CD14-positive monocyte (primary cell): ENCODE results near the gene DNAI1. TPM values are rescaled to one million over a fixed set of nuclear protein-coding genes. Genes with fewer than 3 reads are reported as not detected.

ENCODE experiments used
- DNase-seq, 3 donors: peaks; one replicate each; pipeline ENCODE4 v3.0.0-alpha.2; 2011 to 2022
- H2AFZ ChIP-seq: 2 replicates; pipeline ENCODE4 v1.6.0; 2012; ENCODE audit warnings: mild to moderate bottlenecking, low read depth, low read length, inconsistent platforms; ENCODE audit not compliant: insufficient read depth, poor library complexity, severe bottlenecking
- H3K27ac ChIP-seq, 2 donors: 1 replicate in 1 of 2; 2 replicates in 1 of 2; pipeline ENCODE4 v1.5.1; 2012 to 2013; ENCODE audit warnings: low read length in 2 of 2, control low read depth in 1 of 2, inconsistent platforms in 1 of 2, low read depth in 1 of 2, mild to moderate bottlenecking in 1 of 2
- H3K27me3 ChIP-seq, 2 donors: one replicate each; pipeline versions ENCODE4 v1.6.0 to v1.6.1; 2011 to 2013; ENCODE audit warnings: low read length in 2 of 2; ENCODE audit not compliant: control insufficient read depth in 2 of 2, insufficient read depth in 2 of 2
- H3K36me3 ChIP-seq, 2 donors: replicated peaks in 1 of 2; 1 replicate in 1 of 2; 2 replicates in 1 of 2; pipeline versions ENCODE4 v1.5.1 to v1.6.1; 2012 to 2013; ENCODE audit warnings: low read length in 2 of 2, control low read depth in 1 of 2, inconsistent platforms in 1 of 2, mild to moderate bottlenecking in 1 of 2; ENCODE audit not compliant: insufficient read depth in 2 of 2, control insufficient read depth in 1 of 2
- H3K4me1 ChIP-seq, 2 donors: 1 replicate in 1 of 2; 2 replicates in 1 of 2; pipeline versions ENCODE4 v1.5.1 to v1.6.1; 2012 to 2013; ENCODE audit warnings: low read length in 2 of 2, control low read depth in 1 of 2, inconsistent platforms in 1 of 2, mild to moderate bottlenecking in 1 of 2, moderate library complexity in 1 of 2; ENCODE audit not compliant: insufficient read depth in 2 of 2, control insufficient read depth in 1 of 2
- H3K4me2 ChIP-seq: replicated peaks from 2 replicates; pipeline ENCODE3; 2012; ENCODE audit warnings: low read length, moderate library complexity, mild to moderate bottlenecking; ENCODE audit not compliant: poor library complexity, severe bottlenecking; ENCODE audit errors: extremely low read depth
- H3K4me3 ChIP-seq, 3 experiments: fragments of 200-600 bp in 1 of 3; sonication (generic) in 1 of 3; replicated peaks in 1 of 3; 1 replicate in 2 of 3; 2 replicates in 1 of 3; pipeline ENCODE4 v1.5.1; 2011 to 2013; ENCODE audit warnings: low read length in 3 of 3, mild to moderate bottlenecking in 3 of 3, control low read depth in 2 of 3, low read depth in 2 of 3, inconsistent platforms in 1 of 3, moderate library complexity in 1 of 3
- H3K79me2 ChIP-seq: 2 replicates; pipeline ENCODE4 v1.6.0; 2012; ENCODE audit warnings: mild to moderate bottlenecking, control low read depth, inconsistent platforms, low read length, moderate library complexity; ENCODE audit not compliant: insufficient read depth
- H3K9ac ChIP-seq: 2 replicates; pipeline ENCODE4 v1.6.0; 2017; ENCODE audit warnings: low read length, mild to moderate bottlenecking; ENCODE audit not compliant: insufficient read depth, poor library complexity, severe bottlenecking
- H3K9me3 ChIP-seq, 2 donors: replicated peaks in 1 of 2; 1 replicate in 1 of 2; 2 replicates in 1 of 2; pipeline versions ENCODE4 v1.5.1 to v1.6.1; 2012 to 2013; ENCODE audit warnings: low read length in 2 of 2, control low read depth in 1 of 2; ENCODE audit not compliant: control insufficient read depth in 1 of 2, insufficient read depth in 1 of 2
- H4K20me1 ChIP-seq: 2 replicates; pipeline ENCODE4 v1.6.0; 2012; ENCODE audit warnings: mild to moderate bottlenecking, low read length, control low read depth, moderate library complexity; ENCODE audit not compliant: insufficient read depth
- H3K27ac Mint-ChIP-seq, 7 donors: one replicate each; pipeline ENCODE4 v1.8.0; 2020; ENCODE audit warnings: mild to moderate bottlenecking in 7 of 7, mixed read lengths in 7 of 7, moderate library complexity in 6 of 7, inconsistent platforms in 2 of 7
- H3K27me3 Mint-ChIP-seq, 3 donors: one replicate each; pipeline ENCODE4 v1.8.0; 2021 to 2022; ENCODE audit warnings: low read depth in 3 of 3, mild to moderate bottlenecking in 3 of 3, mixed read lengths in 3 of 3, moderate library complexity in 3 of 3, inconsistent platforms in 1 of 3
- H3K36me3 Mint-ChIP-seq, 2 donors: one replicate each; pipeline ENCODE4 v1.8.0; 2020; ENCODE audit warnings: mixed read lengths in 2 of 2, inconsistent platforms in 1 of 2, mild to moderate bottlenecking in 1 of 2
- H3K4me1 Mint-ChIP-seq: one replicate; pipeline ENCODE4 v1.8.0; 2020; ENCODE audit warnings: mild to moderate bottlenecking, mixed read lengths
- H3K4me3 Mint-ChIP-seq, 2 donors: one replicate each; pipeline ENCODE4 v1.8.0; 2020; ENCODE audit warnings: mild to moderate bottlenecking in 2 of 2, mixed read lengths in 2 of 2, moderate library complexity in 1 of 2
- H3K9me3 Mint-ChIP-seq, 7 donors: one replicate each; pipeline ENCODE4 v1.8.0; 2020 to 2022; ENCODE audit warnings: mixed read lengths in 7 of 7, mild to moderate bottlenecking in 6 of 7, moderate library complexity in 6 of 7, inconsistent platforms in 2 of 7
- CTCF ChIP-seq: fragments of 200-600 bp; IDR thresholded peaks from one replicate; pipeline ENCODE4 v1.8.0; 2022; ENCODE audit warnings: antibody characterized with exemption, mild to moderate bottlenecking
- WGBS: methylation state at CpG from one replicate; pipeline ENCODE4 v1.1.5; 2013; ENCODE audit warnings: missing lambda C conversion rate; ENCODE audit not compliant: insufficient coverage; 5-methylcytosine and 5-hydroxymethylcytosine counted together
- intact Hi-C, 2 donors: fragments of 100-400 bp; cut with micrococcal nuclease; formaldehyde crosslinking; loops; one replicate each; pipeline versions ENCODE4 v1.15.0 to v1.15.1; 2023
- polyA plus RNA-seq, 3 donors: library from polyadenylated mRNA; depleted of rRNA in 1 of 3; unstranded in 2 of 3; stranded (reverse) in 1 of 3; fragments of 300-500 nt in 2 of 3; fragments of >200 nt in 1 of 3; fragmentation: Illumina TruSeq in 2 of 3; gene quantifications; 1 replicate in 2 of 3; 2 replicates in 1 of 3; pipeline ENCODE4 v1.2.3, GENCODE V29; 2012 to 2021

The DNAI1 gene
- polyA plus RNA-seq, 3 donors = not detected

GRCh38 chr9:34485822-34486221, 27.2 kb downstream of the DNAI1 start:
- Mint-ChIP-seq H3K4me3 (no peak overlapping the region), H3K4me1 (no peaks in the 10 kb centered on the region), H3K27me3 (peaks cover 10 to 14% (median 11%) of the 10 kb centered on the region in 3 donors), H3K36me3 (no peaks in the 10 kb centered on the region), H3K27ac (no peak overlapping the region), H3K9me3 (no peaks in the 10 kb centered on the region)
- H3K9me3 ChIP-seq = no peaks in the 10 kb centered on the region
- no peak overlapping the region for H3K9ac ChIP-seq
- no peak overlapping the region for H3K4me2 ChIP-seq
- WGBS = 100% methylated on average over 2 of the region's 6 CpGs
- H3K4me3 ChIP-seq = no peak overlapping the region
- H3K4me1 ChIP-seq = no peaks in the 10 kb centered on the region
- H3K27ac ChIP-seq = no peak overlapping the region
- no peaks in the 10 kb centered on the region for H4K20me1 ChIP-seq
- intact Hi-C loops = no loop called here
- no peak for DNase-seq
- H3K27me3 ChIP-seq = peaks cover 0 to 5% of the 10 kb centered on the region in 2 donors
- no peak for TF ChIP-seq CTCF
- no peaks in the 10 kb centered on the region for H3K36me3 ChIP-seq
- H3K79me2 ChIP-seq = no peaks in the 10 kb centered on the region
- H2AFZ ChIP-seq = no peak overlapping the region

- intact Hi-C loops = no loop called here
- Histone ChIP-seq H3K4me3 (no peak overlapping the region), H3K27ac (no peak overlapping the region), H3K9ac (no peak overlapping the region), H4K20me1 (no peaks in the 10 kb centered on the region), H3K36me3 (no peaks in the 10 kb centered on the region), H3K9me3 (no peaks in the 10 kb centered on the region), H2AFZ (no peak overlapping the region), H3K27me3 (peaks cover 0 to 5% of the 10 kb centered on the region in 2 donors), H3K4me2 (no peak overlapping the region), H3K4me1 (no peaks in the 10 kb centered on the region), H3K79me2 (no peaks in the 10 kb centered on the region)
- WGBS = no CpG with 5 or more reads among the region's 3 CpGs
- Mint-ChIP-seq H3K4me1 (no peaks in the 10 kb centered on the region), H3K4me3 (no peak overlapping the region), H3K36me3 (no peaks in the 10 kb centered on the region), H3K27ac (no peak overlapping the region), H3K27me3 (peaks cover 7 to 14% (median 8%) of the 10 kb centered on the region in 3 donors), H3K9me3 (no peaks in the 10 kb centered on the region)
- no peak for DNase-seq
- TF ChIP-seq CTCF = no peak
These were observed 28.0 kb downstream of the DNAI1 start for GRCh38 chr9:34486572-34486971.
